ENCODE results near the gene NLK.

DNA sequence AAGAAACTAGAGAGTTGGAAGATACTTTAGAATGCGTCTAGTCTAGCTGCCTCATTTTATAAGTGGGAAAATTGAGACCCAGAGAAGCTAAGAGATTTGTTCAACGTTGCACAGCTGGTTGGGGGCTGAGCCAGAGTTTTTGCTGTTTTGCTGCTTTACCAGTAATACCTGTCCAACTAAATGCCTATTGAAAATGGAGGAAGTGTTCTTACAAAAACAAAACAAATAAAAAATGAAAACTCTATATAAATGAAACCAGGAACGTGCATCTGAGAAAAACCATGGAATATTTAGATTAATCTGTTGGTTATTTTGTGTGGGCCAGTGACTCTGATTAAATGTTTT lies 13.8 kb downstream of the NLK start:
- TF ChIP-seq POLR2A (IDR thresholded peaks at IDR 0.05; ENCODE audit: low read depth, low read length) (no peak), POLR2AphosphoS5 (IDR thresholded peaks at IDR 0.05; ENCODE audit: low read depth, low read length) (no peak)

Data from GM12892 (cell line).